ENCODE measurements around the gene TBATA.

The TBATA gene

GRCh38 chr10:70763567-70763966 lies 21.6 kb downstream of the TBATA start:
- in situ Hi-C loops (cut with HindIII; ENCODE audit: low sequenced_read_pairs): no loop called here

DNA sequence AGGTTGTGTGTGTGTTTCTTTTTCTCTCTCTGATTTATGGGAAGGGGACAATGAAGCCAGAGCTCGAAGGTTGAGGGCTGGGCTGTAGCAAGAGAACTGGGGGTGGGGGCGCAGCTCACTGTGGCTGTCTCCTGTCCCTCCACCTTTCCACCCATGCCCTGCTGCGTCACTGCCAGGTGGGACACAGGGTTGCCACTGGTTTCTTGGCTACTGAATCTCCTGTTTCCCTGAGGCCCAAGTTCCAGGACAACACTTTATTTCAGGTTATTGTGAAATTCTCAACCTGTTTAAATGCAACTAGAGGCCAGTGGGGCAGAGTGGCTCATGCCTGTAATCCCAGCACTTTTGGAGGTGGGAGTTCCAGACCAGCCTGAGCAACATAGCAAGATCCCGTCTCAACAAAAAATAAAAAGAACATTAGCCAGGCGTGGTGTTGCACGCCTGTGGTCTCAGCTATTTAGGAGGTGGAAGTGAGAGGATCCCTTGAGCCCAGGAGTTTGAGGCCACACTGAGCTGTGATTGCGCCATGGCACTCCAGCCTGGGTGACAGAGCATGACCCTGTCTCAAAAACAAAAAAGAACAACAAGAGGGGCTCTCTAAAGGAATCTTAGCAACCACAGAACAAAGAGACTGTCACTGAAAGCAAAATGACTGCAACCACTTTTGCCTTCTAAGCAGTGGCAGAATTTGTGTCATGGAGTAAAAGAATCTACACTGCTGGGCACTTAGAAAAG lies 22.6 kb downstream of the TBATA start:
- in situ Hi-C loops (cut with HindIII; ENCODE audit: low sequenced_read_pairs): no loop called here

DNA sequence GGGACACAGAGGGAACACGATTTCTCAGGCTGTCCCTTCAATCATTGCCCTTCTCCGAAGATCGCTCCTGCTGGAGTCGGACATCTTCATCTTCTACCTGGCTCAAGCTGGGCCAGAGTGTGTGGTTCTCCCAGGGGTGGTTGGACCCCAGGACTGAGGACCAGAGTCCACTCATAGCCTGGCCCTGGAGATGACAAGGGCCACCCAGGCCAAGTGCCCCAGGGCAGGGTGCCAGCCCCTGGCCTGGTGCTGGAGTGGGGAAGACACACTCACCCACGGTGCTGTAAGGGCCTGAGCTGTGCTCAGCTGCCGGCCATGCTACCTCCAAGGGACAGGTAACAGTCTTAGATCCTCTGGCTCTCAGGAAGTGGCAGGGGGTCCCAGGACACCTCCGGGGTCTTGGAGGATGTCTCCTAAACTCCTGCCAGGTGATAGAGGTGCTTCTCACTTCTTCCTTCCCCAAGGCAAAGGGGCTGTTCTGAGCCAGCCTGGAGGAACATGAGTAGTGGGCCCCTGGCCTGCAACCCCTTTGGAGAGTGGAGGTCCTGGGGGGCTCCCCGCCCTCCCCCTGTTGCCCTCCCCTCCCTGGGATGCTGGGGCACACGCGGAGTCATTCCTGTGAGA lies 23.3 kb downstream of the TBATA start:
- in situ Hi-C loops (cut with HindIII; ENCODE audit: low sequenced_read_pairs): no loop called here

GRCh38 chr10:70761031-70761601 lies 24.1 kb downstream of the TBATA start:
- in situ Hi-C loops (cut with HindIII; ENCODE audit: low sequenced_read_pairs): no loop called here

- in situ Hi-C loops (cut with HindIII; ENCODE audit: low sequenced_read_pairs): no loop called here
These were observed 24.8 kb downstream of the TBATA start for GRCh38 chr10:70760271-70760787.

- in situ Hi-C loops (cut with HindIII; ENCODE audit: low sequenced_read_pairs): no loop called here
These were observed 25.4 kb downstream of the TBATA start for GRCh38 chr10:70759781-70760180.

GRCh38 chr10:70758757-70759514 lies 26.2 kb downstream of the TBATA start:
- in situ Hi-C loops (cut with HindIII; ENCODE audit: low sequenced_read_pairs): no loop called here

GRCh38 chr10:70757856-70758255 lies 27.3 kb downstream of the TBATA start:
- in situ Hi-C loops (cut with HindIII; ENCODE audit: low sequenced_read_pairs): no loop called here

- in situ Hi-C loops (cut with HindIII; ENCODE audit: low sequenced_read_pairs): no loop called here
These were observed 28.3 kb downstream of the TBATA start for GRCh38 chr10:70756700-70757360.

DNA sequence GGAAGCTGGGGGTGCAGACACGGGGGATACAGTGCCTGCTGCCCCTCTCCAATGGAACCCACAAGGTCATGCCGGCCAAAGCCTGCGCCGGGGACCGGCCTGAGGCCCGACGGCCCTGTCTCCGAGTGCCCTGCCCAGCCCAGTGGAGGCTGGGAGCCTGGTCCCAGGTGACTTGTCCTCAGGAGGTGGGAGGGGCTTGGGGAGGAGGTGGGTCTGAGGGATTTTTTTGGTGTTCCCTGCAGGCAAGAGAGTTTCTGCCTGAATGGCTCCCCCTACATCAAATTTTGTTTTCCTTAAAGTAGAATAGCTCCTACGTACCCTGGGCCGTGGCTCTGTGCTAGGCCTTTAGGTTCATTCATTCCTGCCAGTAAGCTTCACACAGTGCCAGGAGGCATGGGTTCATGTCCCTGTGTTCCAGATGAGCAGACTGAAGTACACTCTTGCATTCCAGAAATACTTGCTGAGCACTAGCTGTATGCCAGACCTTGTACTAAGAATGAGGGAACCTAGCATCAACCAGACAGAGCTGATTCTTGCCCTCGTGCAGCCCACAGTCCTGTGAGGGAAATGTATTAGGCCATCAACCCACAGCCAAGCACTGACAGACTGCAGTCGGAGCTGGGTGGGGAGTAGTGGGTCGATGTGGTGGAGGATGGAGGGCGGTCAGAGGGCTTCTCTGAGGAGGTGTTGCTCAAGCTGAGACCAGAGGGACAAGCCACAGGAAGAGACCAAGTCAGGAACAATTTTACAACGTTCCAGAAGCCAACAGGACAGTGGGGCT lies 31.1 kb downstream of the TBATA start:
- in situ Hi-C loops (cut with HindIII; ENCODE audit: low sequenced_read_pairs): no loop called here

DNA sequence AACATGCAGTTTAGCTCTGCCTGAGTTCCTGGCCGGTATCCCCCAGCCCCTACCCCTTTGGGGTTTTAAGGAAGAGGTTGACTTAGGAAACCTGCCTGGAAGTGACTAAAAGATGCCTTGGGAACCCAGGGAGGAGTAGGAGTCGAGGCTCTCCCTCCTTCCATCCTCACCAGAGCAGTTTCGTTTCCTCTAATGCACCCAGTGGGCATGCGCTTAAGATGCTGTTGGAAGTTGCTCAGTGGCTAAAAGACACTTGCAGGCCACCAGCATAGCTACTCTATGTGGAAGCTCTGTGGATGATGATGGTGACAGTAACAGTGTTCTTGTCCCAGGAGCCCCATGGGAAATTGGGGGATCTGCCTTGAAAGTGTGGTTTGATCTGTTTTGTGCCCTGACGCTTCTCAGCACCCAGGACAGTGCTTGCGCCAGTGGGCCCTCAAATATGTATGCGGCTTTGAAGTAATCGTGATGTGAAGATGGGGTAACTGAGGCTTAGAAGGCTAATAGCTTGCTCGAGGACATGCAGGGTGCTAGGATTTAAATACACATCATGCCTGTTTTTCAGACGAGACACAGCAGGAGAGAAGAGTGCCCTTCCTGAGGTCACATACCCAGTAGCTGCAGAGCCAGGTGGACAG lies 32.0 kb downstream of the TBATA start:
- in situ Hi-C loops (cut with HindIII; ENCODE audit: low sequenced_read_pairs): no loop called here

DNA sequence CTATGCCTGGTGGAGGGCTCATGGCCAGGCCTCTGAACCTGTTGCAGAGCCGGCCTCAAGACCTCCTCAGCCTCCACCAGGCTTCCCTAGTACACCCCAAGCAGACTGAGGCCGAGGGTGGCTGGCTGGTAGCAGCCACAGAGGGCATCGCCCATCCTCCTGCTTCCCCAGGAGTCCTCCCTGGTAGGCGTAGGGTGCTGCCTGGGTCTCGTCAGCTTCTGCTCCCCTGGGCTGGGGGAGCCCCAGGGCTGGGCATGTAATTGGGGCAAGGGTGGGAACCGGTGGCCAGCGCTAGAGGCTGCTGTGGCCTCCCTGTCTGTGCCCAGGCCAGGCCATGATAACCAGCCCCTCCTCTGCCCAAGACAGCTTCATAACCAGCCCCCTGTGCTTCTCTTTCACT lies 32.6 kb downstream of the TBATA start:
- in situ Hi-C loops (cut with HindIII; ENCODE audit: low sequenced_read_pairs): no loop called here

DNA sequence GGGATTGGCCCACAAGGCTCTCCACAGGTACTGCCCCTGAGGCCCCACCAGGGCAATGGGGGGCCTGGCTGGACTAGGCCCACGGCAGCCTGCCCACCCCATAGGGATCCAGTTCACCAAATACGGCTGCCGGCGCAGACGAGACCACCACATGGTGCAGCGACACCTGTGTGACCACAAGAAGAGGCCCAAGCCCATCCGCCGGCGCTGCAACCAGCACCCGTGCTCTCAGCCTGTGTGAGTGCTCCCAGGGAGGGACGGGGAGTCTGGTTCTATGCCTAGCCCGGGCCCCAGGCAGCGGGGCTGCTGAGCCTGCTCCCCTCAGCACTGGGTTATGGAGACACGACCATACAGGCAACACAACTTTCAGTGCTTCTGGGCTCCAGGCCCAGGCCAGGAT lies 33.2 kb downstream of the TBATA start:
- in situ Hi-C loops (cut with HindIII; ENCODE audit: low sequenced_read_pairs): no loop called here

DNA sequence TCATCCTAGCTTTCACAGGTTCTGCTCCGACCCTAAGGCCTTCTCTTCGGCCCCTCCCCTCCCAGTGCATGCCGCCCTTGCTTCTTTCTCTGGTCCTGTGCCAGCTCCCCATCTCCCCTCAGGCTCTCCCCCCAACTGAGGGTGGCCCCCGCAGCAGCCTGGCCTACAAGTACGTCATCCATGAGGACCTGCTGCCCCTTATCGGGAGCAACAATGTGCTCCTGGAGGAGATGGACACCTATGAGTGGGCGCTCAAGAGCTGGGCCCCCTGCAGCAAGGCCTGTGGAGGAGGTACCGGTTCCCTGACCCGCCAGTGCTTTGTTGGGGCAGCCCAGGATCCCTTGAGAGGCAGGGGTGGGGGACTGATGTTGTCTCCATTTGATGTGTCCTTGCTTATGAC lies 33.8 kb downstream of the TBATA start:
- in situ Hi-C loops (cut with HindIII; ENCODE audit: low sequenced_read_pairs): no loop called here

DNA sequence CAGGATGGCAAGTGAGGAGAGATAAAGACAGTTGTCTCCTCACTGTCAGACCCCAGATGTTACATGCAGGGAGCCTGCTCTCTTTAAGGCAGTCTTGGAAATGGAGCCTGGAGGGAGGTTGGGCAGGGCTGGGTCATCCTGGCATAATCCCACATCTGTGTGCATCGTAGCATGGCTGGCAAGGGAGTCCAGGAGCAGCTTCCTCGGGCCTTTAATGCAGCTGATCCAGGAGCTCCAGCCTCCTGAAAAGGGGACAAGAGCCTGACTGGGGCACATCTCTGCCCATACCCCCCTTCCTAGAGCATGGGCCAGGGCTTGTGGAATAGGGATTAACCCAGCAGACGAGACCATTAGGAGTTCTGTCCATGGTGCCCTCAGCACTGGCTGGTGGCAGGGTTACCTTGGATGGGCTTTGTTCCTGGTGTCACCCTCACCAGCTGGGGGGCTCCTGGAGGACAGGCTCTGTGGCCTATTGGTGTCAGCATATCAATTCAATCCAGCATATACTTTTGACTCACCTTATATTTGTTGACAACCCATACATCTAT lies 34.9 kb downstream of the TBATA start:
- in situ Hi-C loops (cut with HindIII; ENCODE audit: low sequenced_read_pairs): no loop called here

DNA sequence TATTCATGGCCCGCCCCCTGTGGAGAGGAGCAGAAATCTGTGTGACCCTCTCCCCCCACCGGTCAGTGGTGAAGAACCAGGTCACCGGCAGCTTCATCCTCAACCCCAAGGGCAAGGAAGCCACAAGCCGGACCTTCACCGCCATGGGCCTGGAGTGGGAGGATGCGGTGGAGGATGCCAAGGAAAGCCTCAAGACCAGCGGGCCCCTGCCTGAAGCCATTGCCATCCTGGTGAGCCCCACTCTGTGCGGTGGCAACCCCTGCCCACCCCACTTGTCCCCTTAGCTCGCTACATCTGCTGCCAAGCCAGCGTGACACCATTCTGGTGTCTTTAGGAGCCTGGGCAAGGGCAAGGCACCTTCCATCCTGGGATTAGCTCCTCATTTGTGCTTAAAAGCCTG lies 35.4 kb downstream of the TBATA start:
- in situ Hi-C loops (cut with HindIII; ENCODE audit: low sequenced_read_pairs): no loop called here

DNA sequence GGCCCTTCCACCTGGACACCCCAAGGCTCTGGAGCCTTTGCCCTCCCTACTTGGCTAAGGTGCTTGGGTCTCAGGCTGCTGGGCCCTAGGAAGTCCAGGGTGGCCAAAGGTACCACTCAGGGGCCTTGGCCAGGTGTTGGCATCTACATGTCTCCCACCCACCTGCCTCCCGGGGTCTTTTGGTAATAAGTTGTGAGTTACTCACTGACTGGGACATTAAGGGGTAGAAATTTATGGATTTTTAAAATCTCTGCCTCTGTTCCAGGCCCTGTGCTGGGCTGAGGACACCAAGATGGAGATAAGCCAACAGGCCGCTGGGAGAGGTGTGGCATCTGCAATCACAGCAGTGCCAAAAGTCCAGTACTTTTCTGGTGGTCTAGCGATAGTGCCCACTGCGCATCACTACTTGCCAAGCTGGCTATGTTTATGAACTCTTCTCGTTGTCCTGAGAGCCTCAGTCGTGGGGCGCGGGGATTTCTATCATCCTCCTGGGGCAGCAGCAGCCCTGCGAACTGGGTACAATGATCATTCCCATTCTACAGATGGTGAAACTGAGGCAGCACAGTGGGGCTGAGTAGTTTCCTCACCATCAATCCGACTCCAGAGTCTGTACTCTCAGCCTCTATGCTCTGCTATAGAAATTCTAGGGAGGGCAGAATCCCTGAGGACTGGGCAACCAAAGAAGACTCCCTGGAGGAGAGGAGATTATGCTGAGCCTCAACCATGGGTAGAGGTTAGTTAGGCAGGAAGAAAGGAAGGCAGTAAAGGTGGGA lies 36.2 kb downstream of the TBATA start:
- in situ Hi-C loops (cut with HindIII; ENCODE audit: low sequenced_read_pairs): no loop called here

DNA sequence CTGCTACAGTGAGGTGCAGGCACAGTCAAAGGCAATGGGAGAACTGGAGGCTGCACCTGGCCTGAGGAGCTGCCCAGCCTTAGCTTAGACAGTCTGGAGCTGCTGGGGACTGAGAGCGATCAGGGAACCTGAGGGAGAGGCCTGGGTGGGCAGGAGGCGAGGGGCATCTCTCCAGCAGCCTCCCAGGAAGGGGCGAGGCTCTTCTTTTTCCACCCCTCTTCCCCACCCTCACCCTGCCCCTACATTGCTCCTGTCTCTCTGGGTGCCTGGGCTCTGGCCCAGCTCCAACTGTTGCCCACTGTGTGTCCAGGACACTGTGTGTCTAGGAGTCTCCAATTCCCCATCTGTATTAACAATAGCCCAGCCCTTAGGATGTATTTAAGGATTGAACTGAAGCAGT lies 36.9 kb downstream of the TBATA start:
- in situ Hi-C loops (cut with HindIII; ENCODE audit: low sequenced_read_pairs): no loop called here
